Neuron (in vitro differentiated cells): ENCODE measurements around the gene LUC7L2.
"Not testable (repeated sequence)": the region's sequence is repeated elsewhere in the genome, so short reads cannot be mapped to it uniquely, and the experiment has no call there.

Source experiments
- H2AFZ ChIP-seq: one replicate; pipeline ENCODE4 v1.6.1; 2013; ENCODE audit warnings: low read depth, mild to moderate bottlenecking, inconsistent platforms, low read length, moderate library complexity
- H3K27me3 ChIP-seq: one replicate; pipeline ENCODE4 v1.6.1; 2013; ENCODE audit warnings: low read length; ENCODE audit not compliant: insufficient read depth
- H3K36me3 ChIP-seq: one replicate; pipeline ENCODE4 v1.6.1; 2013; ENCODE audit warnings: low read length; ENCODE audit not compliant: insufficient read depth
- H3K4me1 ChIP-seq: one replicate; pipeline ENCODE4 v1.6.1; 2013; ENCODE audit warnings: low read length; ENCODE audit not compliant: insufficient read depth
- H3K4me3 ChIP-seq: 2 replicates; pipeline ENCODE4 v1.5.1; 2013; ENCODE audit warnings: mild to moderate bottlenecking, low read length, moderate library complexity
- H3K9me3 ChIP-seq: one replicate; pipeline ENCODE4 v1.6.1; 2013; ENCODE audit warnings: low read length

Gene LUC7L2

GRCh38 chr7:139452958-139453672 lies 93.4 kb downstream of the LUC7L2 start:
- H3K9me3 ChIP-seq: peaks cover 4% of the 10 kb centered on the region
- no peak overlapping the region for H3K4me3 ChIP-seq
- no peak overlapping the region for H2AFZ ChIP-seq
- H3K4me1 ChIP-seq: peaks cover 2% of the 10 kb centered on the region
- H3K27me3 ChIP-seq: no peaks in the 10 kb centered on the region
- no peaks in the 10 kb centered on the region for H3K36me3 ChIP-seq

DNA sequence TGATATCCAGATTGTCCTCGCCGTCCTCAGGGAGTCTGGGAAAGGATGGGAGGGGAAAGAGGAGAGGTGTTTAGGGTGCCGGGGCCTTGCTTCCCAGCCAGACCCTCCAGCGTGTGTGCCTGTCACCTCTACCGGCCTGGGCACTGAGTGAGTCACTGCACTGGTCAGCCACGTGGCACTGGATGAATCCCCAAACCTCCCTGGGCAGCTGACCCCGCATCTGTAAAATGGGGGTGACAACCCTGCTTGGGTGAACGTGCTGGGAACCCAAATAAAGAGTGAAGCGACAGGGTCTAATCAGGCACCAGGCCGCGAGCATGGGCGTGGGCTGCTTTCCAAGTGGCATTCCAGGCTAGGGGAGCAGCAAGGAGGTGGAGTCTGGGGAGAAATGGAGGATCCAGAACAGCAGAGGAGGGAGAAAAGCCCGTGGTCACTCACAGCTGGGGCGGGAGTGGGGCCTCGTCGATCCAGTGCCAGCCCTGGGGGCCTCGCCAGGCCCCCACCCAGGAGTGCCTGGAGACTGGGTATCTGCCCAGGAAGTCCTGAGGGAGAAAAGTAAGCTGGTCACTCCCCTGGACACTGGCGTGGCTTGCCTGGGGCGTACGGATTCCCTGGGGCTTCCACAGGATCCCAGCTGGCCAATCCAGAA lies 94.1 kb downstream of the LUC7L2 start:
- peaks cover 4% of the 10 kb centered on the region for H3K9me3 ChIP-seq
- H2AFZ ChIP-seq: no peak overlapping the region

DNA sequence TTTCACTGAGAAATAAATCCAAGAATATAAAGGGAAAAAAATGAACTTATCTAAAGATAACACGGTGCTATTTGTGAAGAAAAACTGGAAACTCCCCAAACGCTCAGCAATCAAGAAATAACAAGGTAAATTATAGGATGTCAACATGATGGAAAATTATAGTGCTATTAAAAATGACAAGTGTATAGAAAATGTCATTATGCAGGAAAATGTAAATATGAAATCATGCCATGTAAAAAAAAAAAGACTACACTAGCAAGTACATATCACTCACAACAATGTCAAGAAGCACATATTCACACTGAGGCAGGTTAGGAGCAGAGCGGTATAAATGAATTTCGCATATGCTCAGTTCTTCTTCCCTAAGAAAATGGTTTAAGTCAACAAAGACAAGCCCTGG lies 96.1 kb downstream of the LUC7L2 start:
- no peaks in the 10 kb centered on the region for H3K36me3 ChIP-seq
- H3K4me1 ChIP-seq: peaks cover 2% of the 10 kb centered on the region
- H3K9me3 ChIP-seq: peaks cover 2% of the 10 kb centered on the region
- no peak overlapping the region for H3K4me3 ChIP-seq
- H3K27me3 ChIP-seq: no peaks in the 10 kb centered on the region
- H2AFZ ChIP-seq: no peak overlapping the region

More for the DNA sequence above, 94.1 kb downstream of the LUC7L2 start:
- Histone ChIP-seq H3K36me3 (no peaks in the 10 kb centered on the region), H3K4me1 (peaks cover 2% of the 10 kb centered on the region), H3K4me3 (no peak overlapping the region), H3K27me3 (no peaks in the 10 kb centered on the region)

DNA sequence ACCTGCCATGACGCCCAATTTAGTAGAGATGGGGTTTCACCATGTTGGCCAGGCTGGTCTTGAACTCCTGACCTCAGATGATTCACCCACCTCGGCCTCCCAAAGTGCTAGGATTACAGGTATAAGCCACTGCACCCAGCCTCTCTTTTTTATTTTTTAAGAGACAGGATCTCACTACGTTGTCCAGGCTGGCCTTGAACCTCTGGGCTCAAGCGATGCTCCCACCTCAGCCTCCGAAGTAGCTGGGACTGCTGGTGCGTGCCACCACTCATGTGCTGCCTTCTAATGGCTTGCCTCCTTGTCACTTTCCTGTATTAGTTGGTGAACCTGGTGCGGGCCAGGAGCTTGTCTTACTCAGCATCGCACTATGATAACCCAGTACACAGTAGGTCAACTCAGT lies 96.8 kb downstream of the LUC7L2 start:
- Histone ChIP-seq H3K36me3 (no peaks in the 10 kb centered on the region), H3K9me3 (no peaks in the 10 kb centered on the region), H3K27me3 (no peaks in the 10 kb centered on the region), H3K4me1 (peaks cover 2% of the 10 kb centered on the region), H3K4me3 (no peak overlapping the region), H2AFZ (no peak overlapping the region)

DNA sequence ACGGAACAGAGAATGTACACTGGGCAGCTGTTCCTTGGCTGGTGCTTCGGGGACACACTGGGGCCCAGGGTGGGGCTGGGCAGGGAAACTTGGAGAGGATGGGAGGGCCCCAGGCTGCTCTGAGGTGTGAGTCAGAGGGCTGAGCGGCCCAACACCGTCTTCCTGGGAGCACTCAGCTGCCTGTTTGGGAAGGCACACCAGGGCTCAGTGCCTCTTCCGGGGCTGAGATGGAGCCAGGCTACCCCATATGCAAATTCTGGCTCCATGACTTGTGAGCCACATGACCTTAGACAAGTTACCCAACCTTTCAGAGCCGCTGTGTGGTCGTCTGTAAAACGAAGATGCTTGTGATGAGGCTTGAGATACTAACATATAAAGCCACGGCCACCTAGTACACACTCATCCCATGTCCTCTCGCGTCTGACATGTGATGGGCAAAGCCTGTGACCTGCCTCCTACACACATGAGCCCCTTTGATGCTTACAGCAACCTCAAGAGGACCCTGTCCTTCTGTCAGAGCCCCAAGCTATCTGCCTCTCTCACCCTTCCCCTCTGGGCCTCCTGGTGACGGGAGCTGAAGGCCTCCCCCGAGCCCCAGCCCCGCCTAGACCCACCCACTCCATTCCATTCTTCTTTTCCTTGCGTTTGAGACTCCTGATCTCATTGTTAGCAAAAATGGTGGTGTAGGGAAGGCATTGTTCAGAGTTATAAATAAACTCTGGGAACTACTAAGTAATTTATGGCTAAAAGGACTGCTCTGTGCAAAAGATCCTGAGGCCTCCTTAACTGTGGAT lies 97.7 kb downstream of the LUC7L2 start:
- no peaks in the 10 kb centered on the region for H3K36me3 ChIP-seq
- H3K27me3 ChIP-seq: no peaks in the 10 kb centered on the region
- no peak overlapping the region for H3K4me3 ChIP-seq
- no peaks in the 10 kb centered on the region for H3K9me3 ChIP-seq
- H3K4me1 ChIP-seq: peaks cover 2% of the 10 kb centered on the region
- no peak overlapping the region for H2AFZ ChIP-seq

- not testable (repeated sequence) for H2AFZ ChIP-seq, H3K4me1 ChIP-seq, H3K4me3 ChIP-seq, H3K9me3 ChIP-seq, H3K36me3 ChIP-seq, H3K27me3 ChIP-seq
Measured at GRCh38 chr7:139463421-139463820, 103.7 kb downstream of the LUC7L2 start.

DNA sequence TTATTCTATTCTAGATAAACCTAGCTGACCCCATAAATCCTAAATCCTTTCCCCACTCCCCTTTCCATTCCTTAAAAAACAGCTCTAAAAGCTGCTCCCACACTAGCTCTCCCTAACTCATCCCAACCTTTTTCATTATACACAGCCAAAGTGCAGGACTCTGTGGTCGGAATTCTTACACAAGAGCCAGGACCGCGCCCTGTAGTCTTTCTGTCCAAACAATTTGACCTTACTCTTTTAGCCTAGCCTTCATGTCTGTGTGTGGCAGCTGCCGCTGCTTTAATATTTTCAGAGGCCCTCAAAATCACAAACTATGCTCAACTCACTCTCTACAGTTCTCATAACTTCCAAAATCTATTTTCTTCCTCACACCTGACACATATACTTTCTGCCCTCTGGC lies 104.8 kb downstream of the LUC7L2 start:
- not testable (repeated sequence) for H3K36me3 ChIP-seq, H2AFZ ChIP-seq, H3K9me3 ChIP-seq, H3K4me3 ChIP-seq, H3K4me1 ChIP-seq, H3K27me3 ChIP-seq

- not testable (repeated sequence) for H3K36me3 ChIP-seq, H3K4me3 ChIP-seq, H2AFZ ChIP-seq
Measured at GRCh38 chr7:139465072-139465471, 105.4 kb downstream of the LUC7L2 start.

DNA sequence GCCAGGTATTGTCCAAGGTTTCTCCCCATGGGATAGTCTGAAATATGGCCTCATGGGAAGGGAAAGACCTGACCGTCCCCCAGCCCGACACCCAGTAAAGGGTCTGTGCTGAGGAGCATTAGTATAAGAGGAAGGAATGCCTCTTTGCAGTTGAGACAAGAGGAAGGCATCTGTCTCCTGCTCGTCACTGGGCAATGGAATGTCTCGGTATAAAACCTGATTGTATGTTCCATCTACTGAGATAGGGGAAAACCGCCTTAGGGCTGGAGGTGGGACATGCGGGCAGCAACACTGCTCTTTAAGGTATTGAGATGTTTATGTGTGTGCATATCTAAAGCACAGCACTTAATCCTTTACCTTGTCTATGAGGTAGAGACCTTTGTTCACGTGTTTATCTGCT lies 108.0 kb downstream of the LUC7L2 start:
- not testable (repeated sequence) for H2AFZ ChIP-seq, H3K4me3 ChIP-seq, H3K4me1 ChIP-seq, H3K36me3 ChIP-seq, H3K27me3 ChIP-seq, H3K9me3 ChIP-seq

More at GRCh38 chr7:139465072-139465471, 105.4 kb downstream of the LUC7L2 start:
- not testable (repeated sequence) for H3K9me3 ChIP-seq, H3K4me1 ChIP-seq, H3K27me3 ChIP-seq

- H2AFZ ChIP-seq, H3K9me3 ChIP-seq, H3K4me1 ChIP-seq, H3K36me3 ChIP-seq, H3K4me3 ChIP-seq, H3K27me3 ChIP-seq: not testable (repeated sequence)
Measured at GRCh38 chr7:139468281-139468680, 108.6 kb downstream of the LUC7L2 start.

GRCh38 chr7:139471740-139472353 lies 112.2 kb downstream of the LUC7L2 start:
- Histone ChIP-seq H3K9me3 (no peaks in the 10 kb centered on the region), H3K36me3 (no peaks in the 10 kb centered on the region), H3K27me3 (no peaks in the 10 kb centered on the region), H2AFZ (no peak overlapping the region), H3K4me3 (no peak overlapping the region), H3K4me1 (no peaks in the 10 kb centered on the region)
